ENCODE measurements around the gene AKAP5.
A peak's percentile ranks its signal among the peaks of the same experiment; 100 is the strongest.

The AKAP5 gene

DNA sequence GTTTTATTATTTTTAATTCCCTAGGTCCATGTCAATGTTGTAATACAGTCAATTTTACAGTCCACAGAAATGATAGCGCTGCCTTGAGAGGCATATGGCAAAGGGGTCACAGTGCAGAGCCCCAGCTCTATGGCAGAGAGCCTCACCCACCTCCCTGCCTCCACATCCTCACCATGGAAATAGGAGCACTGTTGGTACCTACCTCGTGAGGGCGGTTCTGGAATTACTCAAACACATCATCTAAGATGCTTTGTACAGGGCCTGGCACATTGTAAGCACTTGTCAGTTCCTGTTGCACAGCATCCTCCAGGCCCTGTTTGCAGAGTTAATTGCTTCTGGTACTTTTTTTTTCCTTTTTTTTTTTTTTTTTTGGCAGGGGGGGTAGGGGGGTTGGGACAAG lies 4.1 kb upstream of the AKAP5 start:
- no peak for DNase-seq

DNA sequence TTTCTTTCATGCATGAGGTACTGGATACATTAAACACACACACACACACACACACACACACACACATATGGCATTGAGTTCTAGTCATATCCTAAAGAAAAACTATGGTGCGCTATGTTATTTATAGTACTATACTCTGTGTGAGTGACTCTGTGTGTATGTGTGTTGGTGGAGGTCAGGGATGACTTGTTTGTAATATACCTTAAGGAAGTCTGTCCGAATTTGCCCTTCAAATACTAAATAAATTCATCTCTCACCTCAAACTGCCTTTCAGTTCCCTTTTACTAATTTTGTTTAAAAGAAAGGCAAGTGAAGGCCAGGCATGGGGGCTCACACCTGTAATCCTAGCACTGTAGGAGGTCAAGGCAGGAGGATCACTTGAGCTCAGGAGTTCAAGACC lies 2.1 kb upstream of the AKAP5 start:
- no peak for DNase-seq

DNA sequence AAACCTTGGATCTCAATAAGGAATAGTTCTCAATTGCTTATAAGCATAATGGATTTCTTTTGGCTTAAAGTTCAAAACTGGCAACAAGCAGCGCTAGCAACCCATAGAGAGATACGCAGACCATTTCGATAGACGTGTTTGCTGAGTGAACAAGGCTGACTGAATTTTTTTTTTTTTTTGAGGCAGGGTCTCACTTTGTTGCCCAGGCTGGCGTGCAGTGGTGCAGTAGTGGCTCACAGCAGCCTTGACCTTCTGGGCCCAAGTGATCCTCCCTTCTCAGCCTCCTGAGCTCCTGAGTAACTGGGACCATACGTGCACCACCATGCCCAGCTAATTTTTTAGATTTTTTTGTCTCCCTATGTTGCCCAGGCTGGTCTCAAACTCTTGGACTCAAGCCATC lies 1.4 kb upstream of the AKAP5 start:
- no peak for DNase-seq

DNA sequence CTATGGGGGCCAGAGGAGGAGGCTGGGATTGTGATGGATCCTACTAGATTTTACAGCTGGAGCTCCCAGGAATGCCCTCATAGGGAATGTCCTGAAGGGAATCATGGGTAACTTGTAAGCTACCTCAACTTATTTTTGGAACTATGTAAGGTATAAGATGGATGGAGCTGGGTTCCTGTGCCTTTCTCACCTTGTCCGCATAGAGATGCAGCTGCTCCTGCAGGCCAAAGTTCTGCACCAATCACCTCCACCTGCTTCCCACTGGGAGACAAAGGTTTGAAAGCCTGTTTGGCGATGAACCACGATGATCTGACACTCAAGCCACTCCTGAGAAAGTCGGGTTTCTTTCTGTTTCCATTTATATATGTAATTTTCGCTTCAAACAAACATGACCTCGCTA lies 648 bp upstream of the AKAP5 start:
- DNase-seq = no peak

DNA sequence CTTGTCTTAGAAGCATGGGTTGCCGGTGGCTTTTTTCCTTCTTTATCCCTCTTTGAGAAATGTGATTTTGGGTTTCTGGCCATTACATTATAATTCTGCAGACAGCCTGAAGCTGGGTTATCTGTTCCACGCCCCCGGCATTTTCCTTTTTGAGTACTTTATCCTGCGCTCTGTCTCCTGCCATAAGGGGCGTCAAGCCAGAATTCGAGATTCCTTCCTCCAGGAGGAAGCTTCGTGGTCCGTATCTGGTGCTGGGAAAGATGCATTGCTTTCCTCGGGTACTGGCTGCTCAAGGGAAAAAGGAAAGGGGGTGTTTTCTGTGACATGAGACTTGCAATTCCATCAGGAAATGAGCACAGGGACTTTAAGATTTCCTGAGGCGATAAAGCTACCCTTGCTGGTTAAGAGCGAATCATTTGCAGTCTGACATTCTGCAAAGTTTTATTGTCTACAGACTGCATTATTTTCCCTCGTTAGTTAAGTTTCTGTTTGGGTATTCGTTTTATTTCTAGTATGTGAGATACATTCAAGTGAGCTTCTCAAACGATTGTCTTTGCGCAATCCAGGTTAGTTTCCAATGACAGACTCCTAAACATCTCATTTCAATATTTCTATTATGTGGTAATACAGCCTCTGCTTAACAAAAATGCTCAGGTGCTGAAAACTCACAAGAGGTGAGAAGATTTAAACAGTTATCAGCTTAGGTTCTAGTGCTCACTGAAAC lies 694 bp downstream of the AKAP5 start:
- DNase-seq = peak in 1 of 2 experiments; percentile 28

DNA sequence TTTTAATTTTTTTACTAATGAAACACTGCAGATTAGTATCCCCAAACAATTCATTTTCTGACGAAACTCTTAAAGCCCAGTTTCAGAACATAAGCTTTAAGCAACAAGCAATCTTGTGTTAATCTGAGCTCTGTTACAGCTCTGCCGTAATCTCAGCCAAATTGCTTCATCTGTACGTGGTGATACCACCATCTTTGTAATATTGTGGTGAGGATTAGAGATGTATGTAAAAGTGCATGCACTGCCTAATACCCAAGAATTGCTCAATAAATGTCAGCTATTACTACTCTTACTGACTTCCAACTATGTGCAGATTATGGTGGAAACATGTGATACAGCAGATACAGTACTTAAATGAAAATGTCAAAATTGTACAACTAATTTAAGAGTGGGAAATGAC lies 1.8 kb downstream of the AKAP5 start:
- no peak for DNase-seq

DNA sequence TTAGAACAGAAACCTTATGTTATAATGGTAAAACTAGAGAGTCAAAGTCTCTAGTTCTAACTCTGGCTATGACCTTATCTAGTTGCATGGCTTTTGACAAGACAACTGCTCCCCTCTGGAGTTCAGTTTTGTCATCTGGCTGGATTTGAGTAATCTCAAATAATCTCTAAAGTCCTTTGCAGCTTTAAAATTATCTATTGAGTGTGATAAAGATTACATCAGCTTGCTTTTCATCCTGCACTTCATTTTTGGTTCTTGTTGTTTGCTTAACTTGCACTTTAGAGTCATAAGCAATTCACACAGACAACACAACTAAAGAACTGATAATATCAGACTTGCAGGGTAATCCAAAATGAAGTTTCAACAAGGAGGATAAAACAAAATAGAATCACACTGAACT lies 2.3 kb downstream of the AKAP5 start:
- no peak for DNase-seq

DNA sequence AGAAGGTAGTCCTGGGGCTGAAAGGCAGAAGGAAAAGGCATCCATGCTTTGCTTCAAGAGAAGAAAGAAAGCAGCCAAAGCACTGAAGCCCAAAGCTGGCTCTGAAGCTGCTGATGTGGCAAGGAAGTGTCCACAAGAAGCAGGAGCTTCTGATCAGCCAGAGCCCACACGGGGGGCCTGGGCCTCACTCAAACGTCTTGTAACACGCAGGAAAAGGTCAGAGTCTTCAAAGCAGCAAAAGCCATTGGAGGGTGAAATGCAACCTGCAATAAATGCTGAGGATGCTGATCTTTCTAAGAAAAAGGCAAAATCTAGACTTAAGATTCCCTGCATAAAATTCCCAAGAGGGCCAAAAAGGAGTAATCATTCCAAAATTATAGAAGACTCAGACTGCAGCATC lies 3.2 kb downstream of the AKAP5 start:
- no peak for DNase-seq

DNA sequence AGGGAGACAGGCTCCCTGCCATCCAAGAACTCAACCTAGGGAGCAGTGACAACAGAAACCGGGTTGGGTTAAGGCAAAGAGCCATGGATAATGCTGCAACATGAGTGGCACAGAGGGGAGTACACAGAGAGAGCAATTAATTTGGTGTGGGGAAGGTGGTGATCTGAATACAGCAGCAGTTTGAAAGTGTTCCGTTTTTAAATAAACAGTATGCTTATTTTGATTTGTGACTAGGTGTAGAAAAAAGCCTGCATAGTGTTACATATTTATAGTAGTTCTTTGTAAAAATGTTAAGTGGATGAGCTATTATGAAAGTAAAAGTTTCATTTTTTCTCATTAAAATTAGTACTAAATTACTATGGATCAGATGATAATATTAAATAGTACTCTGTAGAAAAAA lies 8.7 kb downstream of the AKAP5 start:
- DNase-seq = no peak

DNA sequence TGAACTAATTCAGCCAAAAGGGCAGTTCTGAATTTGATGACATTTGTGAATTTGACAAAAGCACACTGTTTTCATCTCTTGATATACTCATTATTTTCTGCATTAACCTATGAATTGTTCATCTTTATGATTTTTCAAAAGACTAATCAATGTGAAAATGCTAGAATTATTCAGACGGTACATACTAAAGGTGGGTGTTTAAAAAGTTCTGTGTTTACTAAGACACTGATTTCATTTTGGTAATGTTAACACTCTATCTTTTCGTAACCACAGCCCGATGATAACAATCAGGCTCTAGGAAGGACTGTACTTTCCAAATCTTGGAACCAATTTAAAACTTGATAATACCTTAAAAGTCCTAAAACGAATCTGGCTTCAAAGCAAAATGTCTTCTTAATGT lies 9.4 kb downstream of the AKAP5 start:
- no peak for DNase-seq

DNA sequence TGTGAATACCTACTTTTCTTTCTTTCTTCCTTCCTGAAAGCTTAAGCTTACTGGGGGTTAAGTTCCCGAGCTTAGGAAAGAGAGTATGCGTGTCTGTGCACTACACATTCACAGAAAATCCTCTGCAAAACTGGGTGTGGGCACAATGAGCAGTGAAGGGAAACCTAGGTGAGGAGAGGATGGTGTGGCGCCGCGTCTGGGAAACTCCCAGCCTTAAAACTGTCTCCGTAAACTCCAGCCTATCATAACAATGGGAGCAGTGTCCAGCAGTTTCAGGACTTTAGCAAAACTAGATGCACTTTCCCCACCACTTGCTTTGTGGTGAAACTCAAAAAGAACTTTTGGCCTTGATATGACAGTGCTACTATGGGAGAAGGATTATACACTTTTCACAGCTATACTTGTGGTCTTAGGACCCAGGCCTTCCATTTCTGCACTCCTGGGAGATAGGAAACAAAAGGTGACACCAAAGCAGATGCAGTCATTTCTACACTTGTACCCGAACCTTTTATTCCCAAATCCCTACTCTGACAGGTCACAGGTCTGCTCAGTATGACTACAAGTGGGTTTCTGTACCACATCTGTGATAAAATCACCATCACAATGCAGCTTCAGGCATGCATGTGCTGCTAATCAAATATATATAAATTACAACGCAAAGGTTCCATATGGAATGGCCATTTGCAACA lies 10.4 kb downstream of the AKAP5 start:
- no peak for DNase-seq

DNA sequence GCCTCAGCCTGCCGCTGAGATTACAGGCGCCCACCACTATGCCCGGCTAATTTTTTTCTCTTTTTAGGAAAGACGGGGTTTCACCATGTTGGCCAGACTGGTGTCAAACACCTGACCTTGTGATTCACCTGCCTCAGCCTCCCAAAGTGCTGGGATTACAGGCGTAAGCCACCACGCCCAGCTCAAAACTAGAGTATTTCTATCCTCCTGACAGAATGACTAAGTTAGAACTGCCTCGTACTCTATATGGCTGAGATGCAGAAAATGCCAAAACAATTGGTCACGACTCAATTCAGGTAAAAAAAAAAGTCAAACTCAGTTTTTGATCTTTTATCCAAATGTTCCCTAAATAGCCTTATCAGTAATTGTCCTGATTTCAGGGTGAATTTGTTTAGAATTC lies 11.1 kb downstream of the AKAP5 start:
- no peak for DNase-seq

DNA sequence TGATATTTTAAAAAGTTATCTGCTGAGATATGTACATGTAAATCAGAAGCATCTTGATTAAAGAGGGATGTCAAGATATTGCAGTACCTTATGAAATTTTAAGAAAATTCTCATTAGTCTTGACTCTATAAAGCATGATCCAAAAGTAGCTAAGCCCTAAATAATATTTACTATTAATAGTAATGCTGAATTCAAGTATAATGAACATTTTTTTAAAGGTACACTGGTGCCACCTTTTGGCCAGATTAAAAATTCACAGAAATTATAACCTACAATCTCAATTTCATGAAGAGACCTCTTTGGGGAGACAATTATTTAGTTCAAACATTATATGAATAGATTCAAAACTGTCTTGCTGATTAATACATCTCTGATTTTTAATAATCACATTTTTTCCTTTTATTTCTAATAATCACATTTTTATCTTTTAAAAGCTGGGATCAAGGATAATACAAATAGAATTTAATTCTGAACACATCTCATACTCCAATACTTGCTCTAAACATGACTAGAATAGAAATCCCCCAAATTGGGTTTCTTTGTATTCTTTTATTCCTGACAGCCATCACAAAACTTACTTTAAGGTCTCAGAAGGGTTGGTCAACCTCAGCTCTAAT lies 13.4 kb downstream of the AKAP5 start:
- DNase-seq = peak in 1 of 2 experiments; percentile 14

DNA sequence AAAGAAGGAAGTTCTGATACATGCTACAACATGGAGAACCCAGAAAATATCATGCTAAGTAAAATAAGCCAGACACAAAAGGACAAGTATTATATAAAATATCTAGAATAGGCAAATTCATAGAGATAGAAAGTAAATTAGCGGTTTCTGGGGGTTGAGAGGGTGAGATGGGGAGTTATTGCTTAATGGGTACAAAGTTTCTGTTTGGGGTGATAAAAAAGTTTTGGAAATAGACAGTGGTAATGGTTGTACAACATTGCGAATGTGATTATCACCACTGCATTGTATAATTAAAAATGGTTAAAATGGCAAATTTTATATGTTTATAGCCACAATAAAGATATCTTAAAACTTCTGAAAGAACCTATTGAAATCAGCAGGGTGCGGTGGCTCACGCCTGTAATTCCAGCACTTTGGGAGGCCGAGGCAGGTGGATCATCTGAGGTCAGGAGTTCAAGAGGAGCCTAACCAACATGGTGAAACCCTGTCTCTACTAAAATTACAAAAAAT lies 23.3 kb downstream of the AKAP5 start:
- DNase-seq = no peak

DNA sequence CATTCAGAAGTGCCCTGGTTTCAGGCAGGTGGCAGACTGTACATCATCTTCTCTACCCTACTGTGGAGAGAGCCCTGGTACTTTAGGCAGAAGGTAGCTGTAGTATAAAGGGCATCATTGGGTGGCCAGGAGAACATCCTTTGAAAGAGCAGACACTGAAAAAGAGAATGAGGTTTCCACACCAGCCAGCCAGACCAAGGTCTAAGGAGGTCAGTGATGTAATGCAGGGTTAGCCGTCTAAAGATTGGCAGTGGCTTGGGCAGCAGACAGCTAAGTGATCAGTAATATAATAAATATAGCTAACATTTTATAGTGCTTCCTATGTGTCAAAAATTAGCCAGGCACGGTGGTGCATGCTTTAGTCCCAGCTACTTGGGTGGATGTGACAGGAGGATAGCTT lies 26.3 kb downstream of the AKAP5 start:
- no peak for DNase-seq

DNA sequence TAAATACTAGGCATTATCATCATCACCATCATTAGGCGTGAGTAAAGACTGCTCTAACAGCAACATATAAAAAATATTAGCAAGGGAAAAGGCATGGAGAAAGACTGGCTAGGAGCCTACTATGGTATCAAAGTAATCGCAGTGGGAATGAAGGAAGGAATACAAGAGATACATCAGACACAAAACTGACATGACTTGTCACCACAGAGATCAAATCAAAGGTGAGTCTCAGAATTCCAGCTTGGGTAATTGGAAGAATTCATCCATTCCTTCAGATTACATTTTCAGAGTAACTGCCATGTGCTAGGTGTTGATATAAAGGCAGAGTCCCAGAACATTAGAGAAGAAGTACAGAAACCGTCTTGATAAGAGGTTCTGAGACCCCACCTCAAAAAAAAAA lies 28.2 kb downstream of the AKAP5 start:
- no peak for DNase-seq

DNA sequence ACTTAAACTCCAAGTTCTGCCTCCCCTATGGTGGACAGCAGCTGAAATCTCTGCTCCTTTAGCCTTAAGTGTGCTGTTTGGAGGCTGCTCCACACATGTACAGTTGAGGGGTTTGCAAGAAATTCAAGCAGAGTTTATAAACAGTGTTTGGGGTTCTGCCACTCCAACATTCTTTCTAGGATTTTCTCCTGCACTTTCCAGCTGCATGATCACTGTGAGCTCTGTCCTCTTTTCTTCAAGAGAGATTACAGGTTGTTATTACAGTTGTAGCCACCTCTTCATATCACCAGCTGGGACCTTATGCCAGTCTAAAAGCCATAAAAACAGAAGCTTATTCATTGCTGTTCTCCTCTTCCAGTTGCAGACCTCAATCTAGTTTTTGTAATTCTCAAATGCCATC lies 30.0 kb downstream of the AKAP5 start:
- DNase-seq = no peak

DNA sequence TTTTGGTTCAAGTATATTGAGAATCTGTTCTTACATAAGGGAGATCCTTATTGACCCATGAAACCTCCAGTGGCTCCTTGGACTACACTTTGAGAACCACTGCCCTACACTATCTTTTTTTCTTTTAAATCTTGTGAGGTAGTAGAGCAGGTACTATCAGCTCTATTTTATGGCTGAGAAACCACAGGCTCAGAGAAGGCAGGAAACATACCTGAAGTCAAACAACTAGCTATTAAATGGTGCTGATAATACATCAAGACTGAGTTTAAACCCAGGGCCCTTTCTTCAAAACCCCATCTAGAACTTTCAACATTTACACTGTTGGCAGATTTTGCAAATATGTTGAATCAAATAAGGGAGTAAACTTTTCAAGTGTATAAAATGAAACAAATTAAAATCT lies 31.5 kb downstream of the AKAP5 start:
- no peak for DNase-seq

DNA sequence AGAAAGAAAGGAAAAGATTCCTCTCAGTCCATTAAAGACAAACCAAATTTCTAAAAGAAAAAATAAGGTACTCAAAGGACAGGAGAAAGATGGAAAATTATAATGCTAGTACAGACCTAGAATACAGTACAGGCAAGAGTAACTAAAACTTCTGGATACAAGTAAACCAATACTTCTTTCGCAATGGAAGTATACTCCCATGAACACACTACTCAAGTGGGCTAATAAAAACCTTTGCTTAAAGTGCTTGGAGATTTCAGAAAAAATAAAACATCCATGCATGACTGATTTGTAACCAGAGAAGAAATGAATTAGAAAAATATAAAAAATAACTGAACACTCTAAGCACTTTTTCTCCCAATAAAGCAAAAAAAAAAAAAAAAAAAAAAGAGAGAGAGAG lies 34.8 kb downstream of the AKAP5 start:
- no peak for DNase-seq

DNA sequence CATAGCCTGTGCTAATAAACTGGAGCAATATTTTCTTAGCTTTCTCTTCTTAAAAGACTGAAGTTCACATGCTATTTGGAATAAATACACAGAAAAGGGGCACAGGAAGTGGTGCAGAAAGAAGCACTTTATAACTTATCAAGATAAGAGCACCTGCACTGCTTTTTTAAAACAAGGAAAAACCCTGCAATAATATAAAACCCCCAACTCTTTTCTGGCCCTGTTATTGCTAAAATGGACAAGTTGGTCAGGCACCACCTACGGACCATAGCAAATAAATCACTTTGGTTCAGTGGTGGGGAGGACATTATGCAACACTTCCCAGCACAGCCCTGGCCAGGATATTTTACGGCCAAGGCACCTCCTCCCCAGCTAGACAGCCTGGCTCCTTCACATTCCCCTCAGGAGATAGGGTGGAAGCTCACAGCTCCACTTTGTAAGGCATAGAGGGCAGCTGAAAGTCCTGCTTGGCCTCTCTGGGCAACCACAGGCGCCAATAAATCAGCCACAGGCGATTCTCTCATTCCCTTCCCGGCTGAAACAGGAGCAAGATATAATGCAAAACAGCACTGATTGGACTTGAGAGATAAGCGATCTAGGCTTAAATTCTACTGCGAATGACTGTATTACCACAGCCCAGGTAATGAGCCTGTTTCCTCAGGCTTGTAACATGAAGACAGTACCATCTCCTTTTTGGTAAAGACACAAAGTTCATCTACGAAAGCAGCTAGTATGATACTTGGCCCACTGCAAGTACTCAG lies 36.3 kb downstream of the AKAP5 start:
- DNase-seq = peak; percentile 3 to 27

DNA sequence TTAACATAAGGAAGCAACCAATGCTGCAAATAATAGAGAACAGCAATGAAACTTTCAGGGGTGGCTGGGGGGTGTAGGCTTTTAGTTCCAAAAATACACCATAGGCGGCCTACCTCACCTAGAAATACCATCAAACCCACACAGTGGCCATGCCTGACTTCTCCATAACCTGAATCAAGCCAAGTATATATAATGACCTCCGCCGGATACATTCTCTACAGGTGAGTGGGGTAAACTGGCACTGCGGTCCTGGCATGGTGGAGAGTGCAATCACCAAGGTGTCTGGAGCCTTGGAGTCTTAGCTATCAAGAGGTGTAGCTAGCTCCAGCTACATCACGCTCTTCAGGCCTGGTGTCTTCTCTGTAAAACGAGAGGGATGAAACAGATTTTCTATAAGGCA lies 37.2 kb downstream of the AKAP5 start:
- DNase-seq = no peak

DNA sequence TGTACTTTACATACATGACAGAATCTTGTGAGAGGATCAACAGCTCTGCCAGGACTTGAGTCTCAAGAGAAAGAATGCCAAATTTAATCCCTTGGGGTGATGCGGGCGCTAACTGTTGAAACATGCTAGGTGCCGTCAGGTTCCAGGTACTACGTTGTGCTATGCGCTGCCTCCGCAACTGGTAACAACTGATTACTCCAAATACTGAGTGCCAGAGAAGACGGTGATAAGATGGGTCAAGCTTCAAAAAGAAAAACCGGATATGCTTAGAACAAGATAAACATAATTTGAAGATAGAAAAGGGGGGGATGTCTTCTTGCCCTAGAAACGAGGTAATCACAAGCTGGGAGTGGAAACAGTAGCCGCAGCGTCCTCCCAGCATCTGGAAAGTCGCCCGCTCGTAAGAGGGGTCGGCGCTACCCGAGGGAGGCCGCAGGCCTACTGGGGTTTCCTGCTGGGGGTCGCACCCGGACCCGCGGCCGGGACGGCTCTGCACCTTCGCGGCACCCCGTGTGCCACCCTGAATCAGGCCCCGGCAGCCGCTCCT lies 37.7 kb downstream of the AKAP5 start:
- peak in 1 of 2 experiments; percentile 28 for DNase-seq

Data from SW 1271 (cell line).